Astrocyte (in vitro differentiated cells and primary cell): ENCODE data around the gene GALK1.

Experiments used
- EZH2 ChIP-seq: IDR thresholded peaks from 2 replicates; pipeline ENCODE4 v1.6.1; 2012; ENCODE audit warnings: mild to moderate bottlenecking, low read length, inconsistent platforms; ENCODE audit not compliant: insufficient read depth
- TF ChIP-seq, protein P1 (sequence below): IDR thresholded peaks from 2 replicates; pipeline ENCODE4 v1.5.1; 2011; ENCODE audit warnings: low read depth, mild to moderate bottlenecking, inconsistent platforms, low read length, moderate library complexity; ENCODE audit not compliant: insufficient read depth

DNA sequence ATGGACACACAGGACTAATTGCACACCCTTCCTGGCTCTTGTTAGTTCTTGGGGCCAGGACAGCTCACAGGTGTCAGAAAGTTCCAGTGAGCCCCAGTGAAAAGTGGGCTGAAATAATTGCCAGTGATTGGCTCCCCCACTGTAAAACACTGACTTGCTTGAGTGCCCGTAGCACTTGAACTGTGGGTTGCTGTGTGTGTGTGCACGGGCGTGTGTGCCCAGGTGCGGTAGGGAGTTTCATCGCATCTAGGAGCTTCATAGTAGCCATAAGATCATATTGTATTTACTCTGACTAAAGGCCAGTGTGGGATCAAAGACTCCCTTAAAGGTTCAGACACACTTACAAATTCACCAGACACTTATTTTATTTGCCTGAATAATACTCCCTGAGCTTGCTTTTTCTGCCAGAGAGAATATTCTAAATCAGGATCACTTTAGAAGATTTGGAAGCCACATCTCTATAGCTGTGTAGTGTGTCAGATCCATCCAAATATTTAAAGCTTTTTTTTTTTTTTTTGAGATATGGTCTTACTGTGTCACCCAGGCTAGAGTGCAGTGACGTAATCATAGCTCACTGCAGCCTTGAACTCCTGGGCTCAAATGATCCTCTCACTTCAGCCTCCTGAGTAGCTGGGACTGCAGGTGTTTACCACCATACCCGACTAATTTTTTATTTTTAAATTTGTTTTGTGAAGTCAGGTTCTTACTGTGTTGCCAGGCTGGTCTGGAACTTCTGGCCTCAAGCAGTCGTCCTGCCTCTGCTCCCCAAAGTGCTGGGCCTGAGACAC, 31.0 kb upstream of the GALK1 start:
- TF ChIP-seq, protein P1, sequence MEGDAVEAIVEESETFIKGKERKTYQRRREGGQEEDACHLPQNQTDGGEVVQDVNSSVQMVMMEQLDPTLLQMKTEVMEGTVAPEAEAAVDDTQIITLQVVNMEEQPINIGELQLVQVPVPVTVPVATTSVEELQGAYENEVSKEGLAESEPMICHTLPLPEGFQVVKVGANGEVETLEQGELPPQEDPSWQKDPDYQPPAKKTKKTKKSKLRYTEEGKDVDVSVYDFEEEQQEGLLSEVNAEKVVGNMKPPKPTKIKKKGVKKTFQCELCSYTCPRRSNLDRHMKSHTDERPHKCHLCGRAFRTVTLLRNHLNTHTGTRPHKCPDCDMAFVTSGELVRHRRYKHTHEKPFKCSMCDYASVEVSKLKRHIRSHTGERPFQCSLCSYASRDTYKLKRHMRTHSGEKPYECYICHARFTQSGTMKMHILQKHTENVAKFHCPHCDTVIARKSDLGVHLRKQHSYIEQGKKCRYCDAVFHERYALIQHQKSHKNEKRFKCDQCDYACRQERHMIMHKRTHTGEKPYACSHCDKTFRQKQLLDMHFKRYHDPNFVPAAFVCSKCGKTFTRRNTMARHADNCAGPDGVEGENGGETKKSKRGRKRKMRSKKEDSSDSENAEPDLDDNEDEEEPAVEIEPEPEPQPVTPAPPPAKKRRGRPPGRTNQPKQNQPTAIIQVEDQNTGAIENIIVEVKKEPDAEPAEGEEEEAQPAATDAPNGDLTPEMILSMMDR = no peak
- TF ChIP-seq EZH2 = no peak
